Measurements from ENCODE around the gene RPL7A. TPM values are rescaled to one million over a fixed set of nuclear protein-coding genes. Genes with fewer than 3 reads are reported as not detected.
"Not testable (repeated sequence)": the region's sequence is repeated elsewhere in the genome, so short reads cannot be mapped to it uniquely, and the experiment has no call there.

RPL7A gene
- total RNA-seq, 1 experiment from 2014 or later = 2,948 TPM

- DNase-seq = peak; percentile 78
- Histone ChIP-seq H3K36me3 (replicated peaks; ENCODE audit: control insufficient read depth, insufficient read depth, low read length) (no peaks in the 10 kb centered on the region), H3K27me3 (ENCODE audit: control insufficient read depth, insufficient read depth, low read length) (no peaks in the 10 kb centered on the region), H3K4me3 (ENCODE audit: insufficient read depth, low read depth, low read length) (no peak overlapping the region)
Measured at GRCh38 chr9:133320421-133320881, 27.6 kb upstream of the RPL7A start.

GRCh38 chr9:133321411-133321935, 26.5 kb upstream of the RPL7A start:
- Histone ChIP-seq H3K27me3 (ENCODE audit: control insufficient read depth, insufficient read depth, low read length) (no peaks in the 10 kb centered on the region), H3K4me3 (ENCODE audit: insufficient read depth, low read depth, low read length) (no peak overlapping the region), H3K36me3 (replicated peaks; ENCODE audit: control insufficient read depth, insufficient read depth, low read length) (no peaks in the 10 kb centered on the region)
- DNase-seq = peak; percentile 14

- DNase-seq = peak; percentile 32
- Histone ChIP-seq H3K36me3 (replicated peaks; ENCODE audit: control insufficient read depth, insufficient read depth, low read length) (no peaks in the 10 kb centered on the region), H3K4me3 (ENCODE audit: insufficient read depth, low read depth, low read length) (no peak overlapping the region), H3K27me3 (ENCODE audit: control insufficient read depth, insufficient read depth, low read length) (no peaks in the 10 kb centered on the region)
Measured at GRCh38 chr9:133322701-133323100, 25.3 kb upstream of the RPL7A start.

DNA sequence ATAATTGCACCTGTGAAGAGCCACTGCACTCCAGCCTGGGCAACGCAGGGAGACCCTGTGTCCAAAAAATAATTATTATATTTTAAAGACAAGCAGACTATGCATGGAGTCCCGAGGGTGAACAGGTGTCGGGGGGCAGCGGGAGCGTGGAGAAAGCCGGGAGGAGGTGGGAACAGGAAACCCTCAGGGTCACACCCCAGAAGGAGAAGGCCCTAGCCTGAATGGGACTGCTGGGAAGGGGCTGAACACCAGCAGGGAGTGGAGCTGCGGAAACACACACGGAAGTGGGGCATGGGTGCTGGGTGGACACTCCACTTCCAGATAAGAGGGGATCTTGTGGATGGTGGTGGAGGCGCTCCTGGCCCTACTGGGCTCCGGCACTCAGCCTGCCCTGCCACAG, 24.8 kb upstream of the RPL7A start:
- Histone ChIP-seq H3K36me3 (replicated peaks; ENCODE audit: control insufficient read depth, insufficient read depth, low read length) (no peaks in the 10 kb centered on the region), H3K4me3 (ENCODE audit: insufficient read depth, low read depth, low read length) (no peak overlapping the region), H3K27me3 (ENCODE audit: control insufficient read depth, insufficient read depth, low read length) (no peaks in the 10 kb centered on the region)
- DNase-seq = no peak

- no peak for DNase-seq
- Histone ChIP-seq H3K27me3 (ENCODE audit: control insufficient read depth, insufficient read depth, low read length) (no peaks in the 10 kb centered on the region), H3K36me3 (replicated peaks; ENCODE audit: control insufficient read depth, insufficient read depth, low read length) (no peaks in the 10 kb centered on the region), H3K4me3 (ENCODE audit: insufficient read depth, low read depth, low read length) (no peak overlapping the region)
Measured at GRCh38 chr9:133323991-133324703, 23.9 kb upstream of the RPL7A start.

GRCh38 chr9:133327021-133327420, 21.0 kb upstream of the RPL7A start:
- H3K27me3 ChIP-seq (ENCODE audit: control insufficient read depth, insufficient read depth, low read length); H3K4me3 ChIP-seq (ENCODE audit: insufficient read depth, low read depth, low read length); H3K36me3 ChIP-seq (replicated peaks; ENCODE audit: control insufficient read depth, insufficient read depth, low read length); DNase-seq: not testable (repeated sequence)

DNA sequence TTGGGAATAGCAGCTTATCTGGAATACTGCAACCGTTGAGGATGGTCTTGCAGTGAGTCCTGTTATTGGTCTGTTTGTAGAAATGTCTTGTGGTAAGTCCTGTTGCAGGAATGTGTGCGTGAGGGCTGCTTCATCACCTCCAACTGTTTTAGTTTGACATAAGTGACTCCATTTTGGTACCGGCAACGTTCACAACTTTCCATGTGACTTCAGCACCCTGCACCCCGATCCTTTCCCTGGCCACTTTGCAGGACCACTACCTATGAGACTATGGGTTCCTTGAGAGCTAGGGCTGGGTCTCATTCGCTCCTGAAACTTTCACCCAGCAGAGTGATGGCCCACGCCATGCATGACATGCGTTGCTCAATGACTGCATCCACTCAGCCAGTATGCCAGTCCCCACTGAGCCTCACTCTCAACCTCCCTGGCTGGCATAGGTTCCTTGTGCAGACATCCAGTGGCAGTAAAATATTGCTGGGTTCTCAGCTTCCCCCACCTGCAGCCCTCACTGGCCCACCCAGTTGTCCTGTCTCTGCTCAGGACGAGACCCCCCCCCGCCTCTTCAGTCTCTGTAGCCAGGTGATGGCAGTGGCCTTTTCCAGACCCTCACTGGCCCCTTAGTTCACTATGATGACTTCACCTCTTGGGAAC, 20.1 kb upstream of the RPL7A start:
- Histone ChIP-seq H3K36me3 (replicated peaks; ENCODE audit: control insufficient read depth, insufficient read depth, low read length) (peaks cover 9% of the 10 kb centered on the region), H3K27me3 (ENCODE audit: control insufficient read depth, insufficient read depth, low read length) (no peaks in the 10 kb centered on the region), H3K4me3 (ENCODE audit: insufficient read depth, low read depth, low read length) (no peak overlapping the region)
- no peak for DNase-seq

GRCh38 chr9:133329306-133330156, 18.5 kb upstream of the RPL7A start:
- not testable (repeated sequence) for H3K27me3 ChIP-seq (ENCODE audit: control insufficient read depth, insufficient read depth, low read length); H3K4me3 ChIP-seq (ENCODE audit: insufficient read depth, low read depth, low read length); DNase-seq
- H3K36me3 ChIP-seq (replicated peaks; ENCODE audit: control insufficient read depth, insufficient read depth, low read length) = peaks cover 22% of the 10 kb centered on the region

DNA sequence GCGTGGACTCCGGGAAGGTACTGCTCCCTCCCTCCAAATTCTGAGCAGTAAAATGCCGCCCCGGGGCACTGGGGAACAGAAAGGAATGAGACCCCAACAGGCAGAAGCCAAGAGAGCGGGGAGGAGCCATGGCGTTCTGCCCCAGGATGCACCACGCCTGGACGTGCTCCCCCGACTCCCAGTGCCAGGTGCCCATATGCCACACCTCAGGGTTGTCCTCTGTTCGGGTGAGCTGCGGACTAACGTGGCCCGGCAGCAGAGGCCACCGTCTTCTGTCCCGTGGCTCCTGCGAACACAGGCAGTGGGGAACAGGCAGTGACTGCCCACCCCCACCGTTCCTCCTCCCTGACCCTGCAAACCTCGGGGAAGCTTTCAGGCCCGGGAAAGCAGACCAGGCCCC, 16.8 kb upstream of the RPL7A start:
- no peaks in the 10 kb centered on the region for H3K27me3 ChIP-seq (ENCODE audit: control insufficient read depth, insufficient read depth, low read length)
- DNase-seq = no peak
- peaks cover 22% of the 10 kb centered on the region for H3K36me3 ChIP-seq (replicated peaks; ENCODE audit: control insufficient read depth, insufficient read depth, low read length)
- no peak overlapping the region for H3K4me3 ChIP-seq (ENCODE audit: insufficient read depth, low read depth, low read length)

DNA sequence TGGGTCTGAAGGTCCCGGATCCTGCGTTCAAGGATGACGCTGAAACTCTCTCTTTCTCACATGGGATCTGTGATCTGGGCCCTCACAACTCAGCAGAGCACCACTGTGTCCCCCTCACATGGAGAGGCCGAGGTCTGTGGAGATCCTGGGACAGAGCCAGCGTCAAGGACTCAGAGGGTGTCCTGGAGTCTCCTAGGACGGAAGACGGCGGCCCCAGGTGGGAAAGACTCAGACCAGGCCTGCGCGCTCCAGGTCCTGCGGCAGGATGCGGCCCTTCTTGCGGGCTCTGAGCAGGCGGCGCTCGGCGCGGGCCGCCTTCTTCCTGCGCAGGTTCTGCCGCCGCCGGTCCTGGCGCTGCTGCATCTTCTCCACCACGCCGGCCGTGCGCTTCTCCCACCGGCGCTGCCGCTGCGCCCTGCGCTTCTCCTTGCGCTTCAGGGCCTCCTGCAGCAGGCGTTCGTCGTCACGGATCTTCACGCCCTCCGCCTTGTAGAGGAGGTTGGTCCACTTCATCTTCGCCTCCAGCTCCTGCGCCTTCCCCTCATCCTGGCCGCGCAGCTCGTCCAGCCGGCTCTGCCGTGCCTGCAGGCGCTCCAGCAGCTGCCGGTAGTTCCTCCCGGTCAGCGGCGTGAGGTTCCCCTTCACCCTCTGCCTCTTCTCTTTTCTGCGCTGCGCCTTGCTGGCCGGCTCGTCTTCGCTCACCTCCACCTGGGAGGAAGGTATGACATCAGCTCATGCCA, 16.2 kb upstream of the RPL7A start:
- H3K27me3 ChIP-seq (ENCODE audit: control insufficient read depth, insufficient read depth, low read length) = no peaks in the 10 kb centered on the region
- no peak overlapping the region for H3K4me3 ChIP-seq (ENCODE audit: insufficient read depth, low read depth, low read length)
- peaks cover 22% of the 10 kb centered on the region for H3K36me3 ChIP-seq (replicated peaks; ENCODE audit: control insufficient read depth, insufficient read depth, low read length)
- no peak for DNase-seq

DNA sequence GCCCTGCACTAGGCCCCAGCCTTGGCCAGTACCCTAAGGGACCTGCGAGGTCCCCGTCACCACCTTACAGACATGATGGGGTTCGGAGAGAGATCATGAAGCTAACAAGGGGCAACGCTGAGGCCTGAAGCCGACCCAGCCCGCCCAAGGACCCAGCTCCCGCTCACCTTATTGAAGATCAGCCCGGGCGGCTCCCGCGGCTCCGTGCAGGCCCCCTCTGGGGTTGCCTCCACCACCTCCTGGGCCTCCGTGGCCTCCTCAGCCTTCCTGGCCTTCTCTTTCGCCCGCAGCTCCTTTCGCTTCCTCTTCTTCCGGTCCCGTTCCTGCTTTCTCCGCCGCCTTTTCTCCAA, 15.7 kb upstream of the RPL7A start:
- Histone ChIP-seq H3K27me3 (ENCODE audit: control insufficient read depth, insufficient read depth, low read length) (no peaks in the 10 kb centered on the region), H3K4me3 (ENCODE audit: insufficient read depth, low read depth, low read length) (no peak overlapping the region), H3K36me3 (replicated peaks; ENCODE audit: control insufficient read depth, insufficient read depth, low read length) (peaks cover 22% of the 10 kb centered on the region)
- no peak for DNase-seq

GRCh38 chr9:133333011-133333410, 15.0 kb upstream of the RPL7A start:
- Histone ChIP-seq H3K27me3 (ENCODE audit: control insufficient read depth, insufficient read depth, low read length) (no peaks in the 10 kb centered on the region), H3K36me3 (replicated peaks; ENCODE audit: control insufficient read depth, insufficient read depth, low read length) (peaks cover 22% of the 10 kb centered on the region), H3K4me3 (ENCODE audit: insufficient read depth, low read depth, low read length) (no peak overlapping the region)
- DNase-seq = no peak

DNA sequence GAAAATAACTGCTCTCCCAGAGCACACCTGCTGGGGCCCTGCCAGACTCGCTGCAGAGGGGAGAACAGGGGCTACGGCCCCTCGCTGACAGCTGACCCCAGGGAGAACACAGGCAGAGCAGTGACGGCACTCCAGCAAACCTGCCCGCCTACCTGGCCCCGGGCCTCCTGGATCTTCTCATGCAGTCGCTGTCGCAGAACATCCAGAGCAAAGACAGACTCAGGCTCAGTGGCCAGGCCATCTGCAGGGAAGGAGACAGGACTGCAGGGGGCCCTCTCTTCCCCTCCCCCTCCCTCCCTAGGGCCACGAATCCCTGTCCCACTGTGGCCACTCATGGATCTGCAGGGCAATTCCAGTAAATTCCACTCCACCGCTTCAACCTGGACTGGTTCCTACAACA, 14.5 kb upstream of the RPL7A start:
- no peak overlapping the region for H3K4me3 ChIP-seq (ENCODE audit: insufficient read depth, low read depth, low read length)
- peaks cover 22% of the 10 kb centered on the region for H3K36me3 ChIP-seq (replicated peaks; ENCODE audit: control insufficient read depth, insufficient read depth, low read length)
- H3K27me3 ChIP-seq (ENCODE audit: control insufficient read depth, insufficient read depth, low read length) = no peaks in the 10 kb centered on the region
- DNase-seq = no peak

- H3K36me3 ChIP-seq (replicated peaks; ENCODE audit: control insufficient read depth, insufficient read depth, low read length) = peaks cover 24% of the 10 kb centered on the region
- H3K27me3 ChIP-seq (ENCODE audit: control insufficient read depth, insufficient read depth, low read length) = no peaks in the 10 kb centered on the region
- no peak for DNase-seq
- no peak overlapping the region for H3K4me3 ChIP-seq (ENCODE audit: insufficient read depth, low read depth, low read length)
Measured at GRCh38 chr9:133334161-133334560, 13.9 kb upstream of the RPL7A start.

All from H7 (cell line).